Neural cell (in vitro differentiated cells): ENCODE results near the gene CKLF.

Experiments used
- EZH2 ChIP-seq: fragments of 200-600, 300-800 bp; shearing (Covaris generic), sonication (generic); IDR thresholded peaks from 2 replicates; pipeline ENCODE4 v1.6.1; 2014; ENCODE audit warnings: antibody characterized with exemption, low read length, borderline replicate concordance, mild to moderate bottlenecking; ENCODE audit not compliant: insufficient read depth, poor library complexity, severe bottlenecking
- TF ChIP-seq, protein P1 (sequence below): fragments of 450-650 bp; IDR thresholded peaks from 2 replicates; pipeline ENCODE4 v1.5.1; 2014; ENCODE audit warnings: antibody characterized with exemption, mild to moderate bottlenecking, moderate library complexity; ENCODE audit not compliant: poor library complexity, severe bottlenecking

DNA sequence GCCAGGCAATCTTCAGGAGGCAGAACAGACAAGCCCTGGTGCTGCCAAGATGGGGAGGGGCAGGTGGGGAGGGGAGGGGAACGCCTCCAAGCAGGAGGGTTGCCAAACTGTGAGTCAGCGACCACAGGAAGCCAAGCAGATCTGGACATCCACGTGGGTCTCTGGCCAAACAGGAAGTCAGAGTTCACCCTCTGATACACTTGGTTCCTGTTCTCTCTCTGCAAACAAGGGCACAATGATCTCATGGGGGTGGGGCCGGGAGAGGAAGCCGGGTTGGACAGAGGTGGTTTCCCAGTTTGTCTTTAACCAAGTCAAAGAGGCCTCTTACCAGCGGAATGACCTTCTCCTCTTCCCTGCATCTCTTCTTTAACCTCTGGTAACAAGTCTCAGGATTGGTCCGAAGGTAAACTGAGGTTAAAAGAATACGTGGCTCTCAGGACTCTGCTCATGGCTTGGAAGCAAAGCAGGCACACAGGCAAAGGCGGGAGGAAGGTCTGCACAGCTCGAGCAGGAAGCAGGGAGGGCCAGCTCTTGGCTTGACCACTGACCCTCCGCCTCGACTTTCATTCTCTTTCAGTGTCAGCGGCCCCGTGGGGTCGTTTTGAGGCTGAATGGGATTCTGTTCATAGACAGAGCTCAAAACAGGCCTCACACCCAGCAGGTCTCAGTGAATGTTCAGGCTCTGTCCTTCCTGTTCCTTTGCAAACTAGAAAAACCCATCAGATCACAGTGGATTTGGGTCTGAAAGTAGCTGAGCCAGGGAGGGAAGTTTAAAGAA, 35.4 kb upstream of the CKLF start:
- no peak for TF ChIP-seq EZH2
- TF ChIP-seq, protein P1, sequence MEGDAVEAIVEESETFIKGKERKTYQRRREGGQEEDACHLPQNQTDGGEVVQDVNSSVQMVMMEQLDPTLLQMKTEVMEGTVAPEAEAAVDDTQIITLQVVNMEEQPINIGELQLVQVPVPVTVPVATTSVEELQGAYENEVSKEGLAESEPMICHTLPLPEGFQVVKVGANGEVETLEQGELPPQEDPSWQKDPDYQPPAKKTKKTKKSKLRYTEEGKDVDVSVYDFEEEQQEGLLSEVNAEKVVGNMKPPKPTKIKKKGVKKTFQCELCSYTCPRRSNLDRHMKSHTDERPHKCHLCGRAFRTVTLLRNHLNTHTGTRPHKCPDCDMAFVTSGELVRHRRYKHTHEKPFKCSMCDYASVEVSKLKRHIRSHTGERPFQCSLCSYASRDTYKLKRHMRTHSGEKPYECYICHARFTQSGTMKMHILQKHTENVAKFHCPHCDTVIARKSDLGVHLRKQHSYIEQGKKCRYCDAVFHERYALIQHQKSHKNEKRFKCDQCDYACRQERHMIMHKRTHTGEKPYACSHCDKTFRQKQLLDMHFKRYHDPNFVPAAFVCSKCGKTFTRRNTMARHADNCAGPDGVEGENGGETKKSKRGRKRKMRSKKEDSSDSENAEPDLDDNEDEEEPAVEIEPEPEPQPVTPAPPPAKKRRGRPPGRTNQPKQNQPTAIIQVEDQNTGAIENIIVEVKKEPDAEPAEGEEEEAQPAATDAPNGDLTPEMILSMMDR: no peak
